DND-41 (cell line): ENCODE results near the gene ZNF445.

Source experiments
- EZH2 ChIP-seq: IDR thresholded peaks from 3 replicates; pipeline ENCODE4 v1.6.1; 2012; ENCODE audit warnings: borderline replicate concordance, low read depth, mild to moderate bottlenecking, moderate library complexity, low read length, inconsistent platforms; ENCODE audit not compliant: severe bottlenecking
- TF ChIP-seq, protein P1 (sequence below): IDR thresholded peaks from 2 replicates; pipeline ENCODE4 v1.5.1; 2012; ENCODE audit warnings: borderline replicate concordance, low read length, moderate library complexity, mild to moderate bottlenecking; ENCODE audit not compliant: poor library complexity, severe bottlenecking; ENCODE audit errors: extremely low read depth

- TF ChIP-seq, protein P1, sequence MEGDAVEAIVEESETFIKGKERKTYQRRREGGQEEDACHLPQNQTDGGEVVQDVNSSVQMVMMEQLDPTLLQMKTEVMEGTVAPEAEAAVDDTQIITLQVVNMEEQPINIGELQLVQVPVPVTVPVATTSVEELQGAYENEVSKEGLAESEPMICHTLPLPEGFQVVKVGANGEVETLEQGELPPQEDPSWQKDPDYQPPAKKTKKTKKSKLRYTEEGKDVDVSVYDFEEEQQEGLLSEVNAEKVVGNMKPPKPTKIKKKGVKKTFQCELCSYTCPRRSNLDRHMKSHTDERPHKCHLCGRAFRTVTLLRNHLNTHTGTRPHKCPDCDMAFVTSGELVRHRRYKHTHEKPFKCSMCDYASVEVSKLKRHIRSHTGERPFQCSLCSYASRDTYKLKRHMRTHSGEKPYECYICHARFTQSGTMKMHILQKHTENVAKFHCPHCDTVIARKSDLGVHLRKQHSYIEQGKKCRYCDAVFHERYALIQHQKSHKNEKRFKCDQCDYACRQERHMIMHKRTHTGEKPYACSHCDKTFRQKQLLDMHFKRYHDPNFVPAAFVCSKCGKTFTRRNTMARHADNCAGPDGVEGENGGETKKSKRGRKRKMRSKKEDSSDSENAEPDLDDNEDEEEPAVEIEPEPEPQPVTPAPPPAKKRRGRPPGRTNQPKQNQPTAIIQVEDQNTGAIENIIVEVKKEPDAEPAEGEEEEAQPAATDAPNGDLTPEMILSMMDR: no peak
- no peak for TF ChIP-seq EZH2
Observed at GRCh38 chr3:44428910-44429309, 48.6 kb downstream of the ZNF445 start.
